ENCODE data around the gene PAPOLB.

The PAPOLB gene

GRCh38 chr7:4851459-4852422 lies 10.1 kb downstream of the PAPOLB start:
- TF ChIP-seq CTCF (IDR thresholded peaks at IDR 0.05; ENCODE audit: low read depth, low read length, missing control alignments): no peak
- no peak for DNase-seq (ENCODE audit: low read depth)

DNA sequence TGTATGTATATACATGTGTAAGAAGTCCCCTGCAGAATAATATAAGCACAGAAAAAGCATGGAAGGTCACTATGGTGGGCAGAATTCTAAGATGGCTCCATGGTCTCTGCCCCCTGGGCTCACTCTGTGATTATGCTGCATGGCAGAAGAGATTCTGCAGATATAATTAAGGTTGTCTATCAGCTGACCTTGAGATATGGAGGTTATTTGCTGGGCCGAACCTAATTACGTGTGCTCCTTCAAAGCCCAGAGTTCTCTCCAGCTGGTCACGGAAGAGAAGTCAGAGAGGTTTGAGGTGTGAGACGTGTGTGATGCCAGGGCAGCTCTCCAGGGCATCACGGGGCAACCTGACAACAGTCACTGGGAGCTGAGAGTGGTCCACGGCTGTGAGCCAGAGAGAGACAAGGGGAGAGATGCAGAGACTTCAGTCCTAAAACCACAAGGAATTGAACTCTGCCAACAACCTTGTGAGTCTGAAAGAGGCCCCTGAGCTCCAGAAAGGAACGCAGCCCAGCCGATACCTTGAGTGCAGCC lies 11.5 kb downstream of the PAPOLB start:
- TF ChIP-seq CTCF (IDR thresholded peaks at IDR 0.05; ENCODE audit: low read depth, low read length, missing control alignments): no peak

More at GRCh38 chr7:4851459-4852422, 10.1 kb downstream of the PAPOLB start:
- H3K4me3 ChIP-seq (ENCODE audit: low read depth, low read length): no peak overlapping the region

GRCh38 chr7:4849390-4849789 lies 12.4 kb downstream of the PAPOLB start:
- no peak for DNase-seq (ENCODE audit: low read depth)
- H3K4me3 ChIP-seq (ENCODE audit: low read depth, low read length): no peak overlapping the region
- TF ChIP-seq CTCF (IDR thresholded peaks at IDR 0.05; ENCODE audit: low read depth, low read length, missing control alignments): peak; percentile 40

More for the DNA sequence above, 11.5 kb downstream of the PAPOLB start:
- H3K4me3 ChIP-seq (ENCODE audit: low read depth, low read length): no peak overlapping the region
- DNase-seq (ENCODE audit: low read depth): no peak

GRCh38 chr7:4845740-4846142 lies 16.1 kb downstream of the PAPOLB start:
- no peak for TF ChIP-seq CTCF (IDR thresholded peaks at IDR 0.05; ENCODE audit: low read depth, low read length, missing control alignments)
- DNase-seq (ENCODE audit: low read depth): no peak
- no peak overlapping the region for H3K4me3 ChIP-seq (ENCODE audit: low read depth, low read length)

- DNase-seq (ENCODE audit: low read depth): no peak
- TF ChIP-seq CTCF (IDR thresholded peaks at IDR 0.05; ENCODE audit: low read depth, low read length, missing control alignments): no peak
These were observed 19.3 kb downstream of the PAPOLB start for GRCh38 chr7:4842319-4843064.

DNA sequence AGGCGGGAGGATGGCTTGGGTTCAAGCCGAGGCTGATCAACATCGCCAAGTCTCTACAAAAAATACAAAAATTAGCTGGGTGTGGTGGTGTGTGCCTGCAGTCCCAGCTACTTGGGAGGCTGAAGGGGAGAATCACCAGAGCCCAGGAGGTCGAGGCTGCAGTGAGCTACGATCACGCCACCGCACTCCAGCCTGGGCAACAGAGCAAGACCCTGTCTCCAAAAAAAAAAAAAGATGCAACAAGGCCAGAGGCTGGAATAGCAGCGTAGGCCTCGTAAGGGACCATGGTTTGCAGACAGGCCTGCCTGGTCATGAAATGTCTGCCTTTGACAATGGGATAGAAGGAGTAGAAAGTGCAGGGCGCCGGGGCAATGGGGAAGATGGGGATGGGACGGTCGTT lies 20.0 kb downstream of the PAPOLB start:
- no peak overlapping the region for H3K4me3 ChIP-seq (ENCODE audit: low read depth, low read length)
- no peak for TF ChIP-seq CTCF (IDR thresholded peaks at IDR 0.05; ENCODE audit: low read depth, low read length, missing control alignments)
- no peak for DNase-seq (ENCODE audit: low read depth)

More at GRCh38 chr7:4842319-4843064, 19.3 kb downstream of the PAPOLB start:
- no peak overlapping the region for H3K4me3 ChIP-seq (ENCODE audit: low read depth, low read length)

All from GM12864 (cell line).